H9 (cell line): ENCODE data around the gene SUCLG1. TPM values are rescaled to one million over a fixed set of nuclear protein-coding genes. Genes with fewer than 3 reads are reported as not detected.

Experiments used
- DNase-seq: peaks from one replicate; pipeline ENCODE4 v3.0.0-alpha.2; 2017
- H2AFZ ChIP-seq: one replicate; pipeline ENCODE4 v1.6.1; 2013; ENCODE audit warnings: mild to moderate bottlenecking, low read length, control low read depth, moderate library complexity
- H2AK5ac ChIP-seq: 2 replicates; pipeline ENCODE4 v1.6.1; 2013; ENCODE audit warnings: low read length, control low read depth, mixed read lengths; ENCODE audit not compliant: insufficient read length
- H2BK120ac ChIP-seq: one replicate; pipeline ENCODE4 v1.6.1; 2013; ENCODE audit warnings: low read depth, mild to moderate bottlenecking, low read length, control low read depth, inconsistent platforms; ENCODE audit not compliant: poor library complexity, severe bottlenecking
- H2BK12ac ChIP-seq: 2 replicates; pipeline ENCODE4 v1.6.1; 2013; ENCODE audit warnings: low read length, control low read depth, mixed read lengths, low read depth; ENCODE audit not compliant: insufficient read length
- H2BK15ac ChIP-seq: 2 replicates; pipeline ENCODE4 v1.6.1; 2013; ENCODE audit warnings: low read depth, low read length, control low read depth
- H2BK20ac ChIP-seq: one replicate; pipeline ENCODE4 v1.6.1; 2013; ENCODE audit warnings: low read depth, mild to moderate bottlenecking, low read length, control low read depth, inconsistent platforms; ENCODE audit not compliant: poor library complexity, severe bottlenecking
- H2BK5ac ChIP-seq: 2 replicates; pipeline ENCODE4 v1.6.1; 2013; ENCODE audit warnings: low read length, control low read depth, mixed read lengths; ENCODE audit not compliant: insufficient read length
- H3K14ac ChIP-seq: 2 replicates; pipeline ENCODE4 v1.6.1; 2013; ENCODE audit warnings: low read length, control low read depth; ENCODE audit not compliant: insufficient read depth
- H3K18ac ChIP-seq: 2 replicates; pipeline ENCODE4 v1.6.1; 2013; ENCODE audit warnings: low read depth, mild to moderate bottlenecking, mixed read lengths, low read length, control low read depth; ENCODE audit not compliant: insufficient read length
- H3K23ac ChIP-seq: 2 replicates; pipeline ENCODE4 v1.6.1; 2013; ENCODE audit warnings: low read length, control low read depth, mixed read lengths, low read depth; ENCODE audit not compliant: insufficient read length
- H3K23me2 ChIP-seq: 2 replicates; pipeline ENCODE4 v1.6.1; 2013; ENCODE audit warnings: low read depth, mild to moderate bottlenecking, mixed read lengths, low read length, control low read depth; ENCODE audit not compliant: insufficient read length, poor library complexity, severe bottlenecking
- H3K27ac ChIP-seq: 2 replicates; pipeline ENCODE4 v1.5.1; 2013; ENCODE audit warnings: low read length, control low read depth, mixed read lengths, low read depth; ENCODE audit not compliant: insufficient read length
- H3K27me3 ChIP-seq: 2 replicates; pipeline ENCODE4 v1.6.1; 2013; ENCODE audit warnings: low read length, control low read depth, inconsistent platforms; ENCODE audit not compliant: insufficient read depth
- H3K4ac ChIP-seq: 2 replicates; pipeline ENCODE4 v1.6.1; 2013; ENCODE audit warnings: low read depth, mild to moderate bottlenecking, control low read depth, inconsistent platforms, low read length, moderate library complexity
- H3K4me1 ChIP-seq: 2 replicates; pipeline ENCODE4 v1.6.1; 2013; ENCODE audit warnings: low read length, control low read depth, inconsistent platforms; ENCODE audit not compliant: insufficient read depth
- H3K4me2 ChIP-seq: 2 replicates; pipeline ENCODE4 v1.6.1; 2013; ENCODE audit warnings: low read length, control low read depth, mixed read lengths; ENCODE audit not compliant: insufficient read length, insufficient read depth
- H3K56ac ChIP-seq: 2 replicates; pipeline ENCODE4 v1.6.1; 2013; ENCODE audit warnings: low read depth, mild to moderate bottlenecking, mixed read lengths, low read length, control low read depth; ENCODE audit not compliant: insufficient read length
- H3K79me1 ChIP-seq: 2 replicates; pipeline ENCODE4 v1.6.1; 2013; ENCODE audit warnings: low read depth, mild to moderate bottlenecking, moderate library complexity, low read length, control low read depth, inconsistent platforms; ENCODE audit not compliant: insufficient read depth, poor library complexity, severe bottlenecking
- H3K79me2 ChIP-seq: 2 replicates; pipeline ENCODE4 v1.6.1; 2013; ENCODE audit warnings: low read length, control low read depth, inconsistent platforms; ENCODE audit not compliant: insufficient read depth
- H3K9ac ChIP-seq: 2 replicates; pipeline ENCODE4 v1.6.1; 2013; ENCODE audit warnings: low read length, control low read depth, mixed read lengths; ENCODE audit not compliant: insufficient read length; ENCODE audit errors: extremely low read depth
- H3K9me3 ChIP-seq: one replicate; pipeline ENCODE4 v1.6.1; 2013; ENCODE audit warnings: low read depth, low read length, inconsistent platforms; ENCODE audit not compliant: control insufficient read depth
- H3T11ph ChIP-seq: one replicate; pipeline ENCODE4 v1.6.1; 2013; ENCODE audit warnings: mild to moderate bottlenecking, low read length, control low read depth, inconsistent platforms
- H4K20me1 ChIP-seq: one replicate; pipeline ENCODE4 v1.6.1; 2013; ENCODE audit not compliant: control insufficient read depth, insufficient read length, insufficient read depth
- H4K5ac ChIP-seq: 2 replicates; pipeline ENCODE4 v1.6.1; 2013; ENCODE audit warnings: low read depth, mild to moderate bottlenecking, mixed read lengths, low read length, control low read depth; ENCODE audit not compliant: insufficient read length
- H4K8ac ChIP-seq: replicated peaks from 2 replicates; pipeline ENCODE4 v1.6.1; 2013; ENCODE audit warnings: low read length, control low read depth, mixed read lengths, low read depth; ENCODE audit not compliant: insufficient read length
- H4K91ac ChIP-seq: 2 replicates; pipeline ENCODE4 v1.6.1; 2013; ENCODE audit warnings: low read depth, mild to moderate bottlenecking, moderate library complexity, mixed read lengths, low read length, control low read depth; ENCODE audit not compliant: insufficient read length
- H3K27ac Mint-ChIP-seq, 3 experiments: 2 replicates in 2 of 3; 3 replicates in 1 of 3; pipeline ENCODE4 v1.8.0; 2020 to 2021; ENCODE audit warnings: mixed read lengths in 3 of 3, mild to moderate bottlenecking in 1 of 3, moderate library complexity in 1 of 3
- H3K27me3 Mint-ChIP-seq: 2 replicates; pipeline ENCODE4 v1.8.0; 2021; ENCODE audit warnings: low read depth, mild to moderate bottlenecking, moderate library complexity, mixed read lengths
- H3K36me3 Mint-ChIP-seq, 3 experiments: 2 replicates in 2 of 3; 3 replicates in 1 of 3; pipeline ENCODE4 v1.8.0; 2020 to 2021; ENCODE audit warnings: low read depth in 3 of 3, mixed read lengths in 3 of 3; ENCODE audit not compliant: insufficient read depth in 1 of 3
- H3K4me1 Mint-ChIP-seq, 2 experiments: 2 replicates each; pipeline ENCODE4 v1.8.0; 2020; ENCODE audit warnings: mixed read lengths in 2 of 2
- H3K4me3 Mint-ChIP-seq, 2 experiments: 2 replicates in 1 of 2; 3 replicates in 1 of 2; pipeline ENCODE4 v1.8.0; 2020 to 2021; ENCODE audit warnings: mild to moderate bottlenecking in 2 of 2, mixed read lengths in 2 of 2, moderate library complexity in 1 of 2
- H3K9me3 Mint-ChIP-seq, 2 experiments: 2 replicates in 1 of 2; 3 replicates in 1 of 2; pipeline ENCODE4 v1.8.0; 2020; ENCODE audit warnings: mild to moderate bottlenecking in 2 of 2, mixed read lengths in 2 of 2, moderate library complexity in 1 of 2
- CTCF ChIP-seq: fragments of 200-600 bp; sonication (generic); conservative IDR thresholded peaks from 3 replicates; pipeline ENCODE4 v1.8.0; 2021; ENCODE audit warnings: antibody characterized with exemption, mild to moderate bottlenecking
- WGBS: extraction: QIAGEN DNeasy Blood & Tissue Kit; methylation state at CpG from one replicate; pipeline ENCODE4 v1.1.7; 2013; ENCODE audit warnings: missing lambda C conversion rate, low lambda C conversion rate, mixed read lengths; ENCODE audit not compliant: insufficient read length; ENCODE audit errors: extremely low coverage; 5-methylcytosine and 5-hydroxymethylcytosine counted together
- total RNA-seq: library from RNA; stranded (reverse); gene quantifications from 2 replicates; pipeline ENCODE4 v1.2.1, GENCODE V29; 2021

Gene SUCLG1
- total RNA-seq, 1 experiment from 2014 or later: 40.0 TPM

GRCh38 chr2:84450288-84451227 is 8.5 kb downstream of the SUCLG1 start:
- Histone ChIP-seq H3K9ac (no peak overlapping the region), H2AFZ (no peak overlapping the region), H4K8ac (no peak overlapping the region), H3K4me2 (no peak overlapping the region), H3K9me3 (no peaks in the 10 kb centered on the region), H2BK120ac (no peak overlapping the region), H3K4ac (no peak overlapping the region), H4K91ac (no peak overlapping the region), H3K27ac (no peak overlapping the region), H3K79me2 (peaks cover 8% of the 10 kb centered on the region; the same call in 1 of the 2 replicates), H3K4me1 (no peaks in the 10 kb centered on the region), H3K14ac (no peak overlapping the region), H4K20me1 (no peaks in the 10 kb centered on the region), H2AK5ac (no peak overlapping the region), H2BK5ac (no peak overlapping the region), H2BK20ac (no peak overlapping the region), H3K23ac (no peak overlapping the region), H3K79me1 (peaks cover 9% of the 10 kb centered on the region), H2BK15ac (no peak overlapping the region), H3K18ac (no peak overlapping the region), H3K56ac (no peak overlapping the region), H2BK12ac (no peak overlapping the region), H3K23me2 (no peaks in the 10 kb centered on the region), H3T11ph (no peak overlapping the region), H4K5ac (no peak overlapping the region), H3K27me3 (no peaks in the 10 kb centered on the region)
- no peak overlapping the region for H3K4me3 Mint-ChIP-seq
- no peaks in the 10 kb centered on the region for H3K9me3 Mint-ChIP-seq
- no peaks in the 10 kb centered on the region for H3K4me1 Mint-ChIP-seq
- no peak for TF ChIP-seq CTCF
- no peak for DNase-seq
- no peaks in the 10 kb centered on the region for H3K27me3 Mint-ChIP-seq
- no CpG with 5 or more reads among the region's 2 CpGs for WGBS
- peak overlapping the region in 1 of 3 experiments; percentile 32; a peak in 1 of 7 replicates for H3K27ac Mint-ChIP-seq
- peaks cover 5 to 17% (median 10%) of the 10 kb centered on the region in 3 experiments for H3K36me3 Mint-ChIP-seq
